ENCODE measurements around the gene ATF7IP2.
"Not testable (repeated sequence)": the region's sequence is repeated elsewhere in the genome, so short reads cannot be mapped to it uniquely, and the experiment has no call there.

Gene ATF7IP2

GRCh38 chr16:10385725-10386516 is at the start of gene ATF7IP2:
Gene ATF7IP2, plus strand, starts transcription at chr16:10386061. Its CDS starts 44,560 bp downstream, at chr16:10430621.
- no peak for DNase-seq

- DNase-seq, result no peak
These were observed 47.4 kb upstream of the ATF7IP2 start for GRCh38 chr16:10338426-10338825.

- DNase-seq, result no peak
These were observed 45.8 kb upstream of the ATF7IP2 start for GRCh38 chr16:10339777-10340732.

- no peak for DNase-seq
These were observed 42.6 kb upstream of the ATF7IP2 start for GRCh38 chr16:10343124-10343760.

- DNase-seq, result not testable (repeated sequence)
These were observed 41.2 kb upstream of the ATF7IP2 start for GRCh38 chr16:10344699-10345098.

GRCh38 chr16:10345629-10346028 is 40.2 kb upstream of the ATF7IP2 start:
- DNase-seq, result no peak

GRCh38 chr16:10349851-10350250 is 36.0 kb upstream of the ATF7IP2 start:
- DNase-seq, result no peak

GRCh38 chr16:10352262-10352661 is 33.6 kb upstream of the ATF7IP2 start:
- no peak for DNase-seq

- no peak for DNase-seq
These were observed 30.3 kb upstream of the ATF7IP2 start for GRCh38 chr16:10355589-10355988.

- no peak for DNase-seq
These were observed 28.7 kb upstream of the ATF7IP2 start for GRCh38 chr16:10356870-10357842.

- not testable (repeated sequence) for DNase-seq
These were observed 24.1 kb upstream of the ATF7IP2 start for GRCh38 chr16:10361747-10362076.

- DNase-seq, result no peak
These were observed 23.6 kb upstream of the ATF7IP2 start for GRCh38 chr16:10362077-10362863.

- DNase-seq, result not testable (repeated sequence)
These were observed 23.0 kb upstream of the ATF7IP2 start for GRCh38 chr16:10362864-10363197.

- not testable (repeated sequence) for DNase-seq
These were observed 19.2 kb upstream of the ATF7IP2 start for GRCh38 chr16:10366619-10367018.

GRCh38 chr16:10367616-10368188 is 18.2 kb upstream of the ATF7IP2 start:
- no peak for DNase-seq

- DNase-seq, result no peak
These were observed 16.8 kb upstream of the ATF7IP2 start for GRCh38 chr16:10368969-10369551.

- no peak for DNase-seq
These were observed 15.7 kb upstream of the ATF7IP2 start for GRCh38 chr16:10370096-10370726.

GRCh38 chr16:10371592-10371991 is 14.3 kb upstream of the ATF7IP2 start:
- DNase-seq, result no peak

- no peak for DNase-seq
These were observed 12.3 kb upstream of the ATF7IP2 start for GRCh38 chr16:10373556-10373955.

- DNase-seq, result no peak
These were observed 9.6 kb upstream of the ATF7IP2 start for GRCh38 chr16:10376229-10376628.
